LNCaP clone FGC (cell line): Measurements from ENCODE around the gene DRGX.
A peak's percentile ranks its signal among the peaks of the same experiment; 100 is the strongest.

Experiments
- DNase-seq: peaks from one replicate; pipeline ENCODE4 v3.0.0-alpha.2; 2011; ENCODE audit warnings: low read depth
- H3K4me3 ChIP-seq: 2 replicates; pipeline ENCODE4 v1.5.1; 2011; ENCODE audit warnings: mild to moderate bottlenecking, low read depth, low read length, control low read depth
- TF ChIP-seq, protein P1 (sequence below): IDR thresholded peaks from 2 replicates; pipeline ENCODE4 v1.5.1; 2012; ENCODE audit warnings: mild to moderate bottlenecking; ENCODE audit not compliant: control insufficient read depth, insufficient read depth; ENCODE audit errors: extremely low read depth

The DRGX gene

DNA sequence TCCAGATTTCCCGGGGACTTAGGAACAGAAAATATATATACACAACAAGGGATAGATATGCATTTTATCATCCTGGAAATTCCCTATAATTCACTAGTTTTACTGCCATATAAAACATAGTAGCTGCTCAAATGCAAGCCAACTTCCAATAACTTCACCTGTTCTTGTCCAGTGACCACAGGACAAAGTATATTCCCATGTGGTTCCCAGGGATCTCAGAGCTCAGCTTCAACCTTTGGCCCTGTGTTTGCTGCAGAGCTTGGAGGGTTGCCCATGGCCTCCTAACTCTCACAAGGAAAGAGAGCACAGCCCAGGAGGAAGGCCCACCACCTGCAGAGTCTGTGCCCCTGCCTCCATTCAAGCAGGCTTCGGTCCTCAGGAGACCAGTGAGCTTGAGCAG, 4.5 kb upstream of the DRGX start:
- DNase-seq, result no peak
- TF ChIP-seq, protein P1, sequence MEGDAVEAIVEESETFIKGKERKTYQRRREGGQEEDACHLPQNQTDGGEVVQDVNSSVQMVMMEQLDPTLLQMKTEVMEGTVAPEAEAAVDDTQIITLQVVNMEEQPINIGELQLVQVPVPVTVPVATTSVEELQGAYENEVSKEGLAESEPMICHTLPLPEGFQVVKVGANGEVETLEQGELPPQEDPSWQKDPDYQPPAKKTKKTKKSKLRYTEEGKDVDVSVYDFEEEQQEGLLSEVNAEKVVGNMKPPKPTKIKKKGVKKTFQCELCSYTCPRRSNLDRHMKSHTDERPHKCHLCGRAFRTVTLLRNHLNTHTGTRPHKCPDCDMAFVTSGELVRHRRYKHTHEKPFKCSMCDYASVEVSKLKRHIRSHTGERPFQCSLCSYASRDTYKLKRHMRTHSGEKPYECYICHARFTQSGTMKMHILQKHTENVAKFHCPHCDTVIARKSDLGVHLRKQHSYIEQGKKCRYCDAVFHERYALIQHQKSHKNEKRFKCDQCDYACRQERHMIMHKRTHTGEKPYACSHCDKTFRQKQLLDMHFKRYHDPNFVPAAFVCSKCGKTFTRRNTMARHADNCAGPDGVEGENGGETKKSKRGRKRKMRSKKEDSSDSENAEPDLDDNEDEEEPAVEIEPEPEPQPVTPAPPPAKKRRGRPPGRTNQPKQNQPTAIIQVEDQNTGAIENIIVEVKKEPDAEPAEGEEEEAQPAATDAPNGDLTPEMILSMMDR, result no peak
- H3K4me3 ChIP-seq, result no peak overlapping the region

DNA sequence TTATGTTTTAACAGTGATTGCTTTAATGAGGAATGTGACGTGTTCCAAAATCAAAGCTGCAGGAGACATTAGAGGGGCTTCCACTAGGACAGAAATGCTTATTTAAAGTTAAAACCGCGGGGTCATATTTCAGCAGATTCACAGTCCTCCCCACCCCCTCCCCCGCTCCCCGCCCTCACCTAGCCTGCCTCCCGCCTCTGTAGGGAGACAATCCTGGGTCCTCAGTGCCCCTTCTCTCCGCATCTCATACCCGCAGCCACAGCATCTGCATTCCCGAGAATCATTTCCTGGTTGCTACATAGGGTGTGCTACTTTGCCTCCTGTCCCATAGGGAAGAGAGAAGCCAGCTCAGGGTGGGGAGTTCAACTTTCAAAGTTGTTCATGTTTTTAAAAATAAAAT, 3.1 kb upstream of the DRGX start:
- no peak overlapping the region for H3K4me3 ChIP-seq
- TF ChIP-seq, protein P1, result no peak
- no peak for DNase-seq

DNA sequence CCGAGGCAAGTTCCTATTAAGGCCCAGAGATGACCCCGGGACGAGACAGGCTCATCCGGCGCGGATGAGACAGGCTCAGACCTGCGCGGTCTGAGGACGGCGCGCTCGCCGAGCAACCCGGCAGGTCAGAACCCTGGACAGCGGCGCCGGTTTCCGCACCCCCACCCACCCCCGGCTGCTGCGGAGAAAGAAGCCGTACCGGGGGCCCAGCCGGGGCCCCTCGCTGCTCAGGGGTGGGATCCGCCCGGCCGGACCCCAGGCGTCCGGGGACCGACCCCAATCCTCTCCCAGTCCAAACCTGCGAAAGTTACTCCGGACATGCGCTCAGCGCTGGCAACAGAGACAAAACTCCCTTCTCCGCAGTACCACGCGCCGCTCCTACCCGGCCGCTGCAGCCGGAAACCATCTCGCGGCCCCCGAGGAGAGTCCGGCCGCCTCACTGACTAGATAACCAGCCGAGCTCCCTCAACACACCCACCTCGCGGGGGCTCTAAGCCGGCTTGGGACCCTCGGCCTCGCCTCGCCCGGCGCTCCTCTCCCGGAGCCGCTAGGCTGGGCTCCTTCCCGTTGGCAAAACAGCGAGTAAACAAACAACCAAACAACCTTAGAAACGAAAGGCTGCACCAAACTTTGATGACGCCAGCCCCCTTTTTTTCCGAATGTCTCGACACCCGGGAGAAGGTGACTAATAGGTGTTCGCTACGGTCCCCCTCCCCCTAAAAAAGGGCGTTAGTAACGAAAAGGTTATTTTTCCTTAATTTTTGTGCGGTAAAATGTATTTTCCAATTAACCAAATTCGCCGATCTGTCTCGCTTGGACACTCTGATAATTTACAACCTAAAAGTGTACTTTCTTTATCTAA, 2.3 kb upstream of the DRGX start:
- TF ChIP-seq, protein P1, result no peak
- peak overlapping the region; percentile 35 for H3K4me3 ChIP-seq
- DNase-seq, result no peak

DNA sequence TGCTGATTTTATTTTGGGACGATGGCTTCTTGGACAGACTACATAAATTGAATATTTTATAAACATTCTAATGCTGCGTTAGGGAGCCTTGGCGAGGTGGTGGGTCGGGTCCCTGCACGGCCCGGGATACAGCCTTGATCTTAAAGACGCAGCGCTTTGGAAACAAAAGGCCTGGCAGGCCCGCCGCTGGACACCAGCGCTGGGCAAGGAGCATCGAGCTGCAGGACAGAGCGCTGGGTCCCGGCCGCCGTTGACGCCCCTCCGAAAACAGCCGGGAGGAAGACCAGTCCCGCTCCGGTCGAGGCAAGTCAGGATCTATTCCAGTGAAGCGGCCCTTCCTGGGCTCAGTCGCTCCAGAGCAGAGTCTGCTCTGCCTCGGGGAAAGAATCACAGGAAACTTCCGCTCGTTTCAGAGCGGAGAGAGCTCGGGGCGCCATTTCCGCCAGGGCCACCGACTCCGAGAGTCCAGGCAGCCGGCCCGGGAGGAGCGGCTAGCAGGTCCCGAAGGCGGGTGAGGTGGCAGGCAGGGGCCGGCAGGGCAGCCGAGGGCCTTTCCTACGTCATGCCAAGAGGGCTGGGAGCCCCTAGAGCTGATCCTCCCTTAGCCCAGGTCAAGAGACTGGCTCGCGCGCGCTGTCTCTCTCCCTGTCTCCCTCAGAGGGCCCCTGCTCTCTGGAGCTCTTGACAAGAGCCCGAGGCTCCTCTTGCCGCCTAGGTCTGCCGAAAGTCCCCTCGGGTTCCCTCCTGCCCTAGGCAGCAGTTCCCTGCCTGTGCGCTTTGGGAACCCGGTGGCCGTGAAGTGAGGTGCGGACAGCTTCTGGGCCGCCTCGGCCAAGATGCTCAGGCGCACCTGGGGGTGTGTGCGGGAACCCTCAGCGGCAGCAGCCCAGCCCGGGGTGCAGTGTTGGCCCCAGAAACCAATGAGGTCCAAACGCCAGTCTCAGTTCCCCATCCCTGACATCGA, 1.4 kb upstream of the DRGX start:
- TF ChIP-seq, protein P1, result no peak
- DNase-seq, result no peak
- no peak overlapping the region for H3K4me3 ChIP-seq

DNA sequence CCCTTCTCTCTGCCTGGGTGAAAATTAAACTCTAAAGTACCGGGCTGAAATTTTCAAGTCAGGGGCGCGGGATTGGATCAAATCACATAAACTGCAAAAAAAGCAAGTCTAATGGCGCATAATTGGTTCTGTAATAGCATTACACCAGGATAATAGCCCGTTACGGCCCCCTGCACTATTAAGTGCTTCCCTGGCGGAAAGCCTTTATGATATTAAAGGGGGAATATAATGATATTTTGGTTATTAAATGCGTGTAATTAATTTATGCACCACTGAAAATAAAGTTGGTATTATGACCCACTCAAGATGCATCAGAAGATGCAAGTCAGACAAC, 744 bp upstream of the DRGX start:
- no peak for DNase-seq
- no peak overlapping the region for H3K4me3 ChIP-seq
- TF ChIP-seq, protein P1, result no peak

DNA sequence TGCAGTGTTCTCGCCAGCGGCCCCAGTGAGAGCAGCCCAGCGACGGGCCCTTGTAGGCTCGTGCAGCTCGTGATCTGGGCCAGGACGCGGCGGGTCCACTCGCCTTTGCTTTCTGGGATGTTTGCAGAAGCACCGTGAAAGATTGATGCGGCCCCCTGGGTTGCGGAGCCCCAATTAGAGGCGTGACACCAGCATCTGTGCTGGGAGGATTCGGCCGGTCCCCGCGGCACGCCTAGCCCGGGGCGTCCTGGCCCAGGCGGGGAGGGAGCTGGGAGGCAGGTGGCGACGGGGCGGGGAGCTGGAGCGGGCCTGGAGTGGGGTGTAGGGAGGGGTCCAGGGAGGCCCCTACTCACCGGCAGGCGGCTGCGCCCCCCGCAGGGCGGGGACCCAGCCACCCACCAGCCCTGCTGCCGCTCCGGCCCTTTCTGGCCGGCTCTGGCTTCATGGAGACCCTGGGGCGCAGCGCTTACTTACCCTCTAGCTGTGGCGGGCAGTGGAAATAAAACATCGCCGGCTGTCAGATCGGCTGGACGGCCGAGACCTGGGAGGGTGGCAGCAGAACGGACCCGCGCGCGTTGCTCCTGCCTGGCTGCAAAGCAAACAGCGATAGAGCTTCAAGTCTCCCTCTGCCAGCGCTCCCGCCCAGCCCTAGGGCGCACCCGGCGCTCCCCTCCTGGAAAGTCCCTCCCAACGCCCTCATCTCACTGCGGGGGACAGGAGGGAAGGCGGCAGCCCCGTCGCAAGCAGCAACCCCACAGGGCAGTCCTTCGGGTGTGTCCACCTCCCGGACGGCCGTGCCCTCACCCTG, 752 bp downstream of the DRGX start:
- no peak overlapping the region for H3K4me3 ChIP-seq
- no peak for DNase-seq
- TF ChIP-seq, protein P1, result no peak
